ENCODE results near the gene RAD54L. TPM values are rescaled to one million over a fixed set of nuclear protein-coding genes. Genes with fewer than 3 reads are reported as not detected.
"Not testable (repeated sequence)": the region's sequence is repeated elsewhere in the genome, so short reads cannot be mapped to it uniquely, and the experiment has no call there.

RAD54L gene
- total RNA-seq, 1 experiment from 2014 or later: 3.3 TPM

DNA sequence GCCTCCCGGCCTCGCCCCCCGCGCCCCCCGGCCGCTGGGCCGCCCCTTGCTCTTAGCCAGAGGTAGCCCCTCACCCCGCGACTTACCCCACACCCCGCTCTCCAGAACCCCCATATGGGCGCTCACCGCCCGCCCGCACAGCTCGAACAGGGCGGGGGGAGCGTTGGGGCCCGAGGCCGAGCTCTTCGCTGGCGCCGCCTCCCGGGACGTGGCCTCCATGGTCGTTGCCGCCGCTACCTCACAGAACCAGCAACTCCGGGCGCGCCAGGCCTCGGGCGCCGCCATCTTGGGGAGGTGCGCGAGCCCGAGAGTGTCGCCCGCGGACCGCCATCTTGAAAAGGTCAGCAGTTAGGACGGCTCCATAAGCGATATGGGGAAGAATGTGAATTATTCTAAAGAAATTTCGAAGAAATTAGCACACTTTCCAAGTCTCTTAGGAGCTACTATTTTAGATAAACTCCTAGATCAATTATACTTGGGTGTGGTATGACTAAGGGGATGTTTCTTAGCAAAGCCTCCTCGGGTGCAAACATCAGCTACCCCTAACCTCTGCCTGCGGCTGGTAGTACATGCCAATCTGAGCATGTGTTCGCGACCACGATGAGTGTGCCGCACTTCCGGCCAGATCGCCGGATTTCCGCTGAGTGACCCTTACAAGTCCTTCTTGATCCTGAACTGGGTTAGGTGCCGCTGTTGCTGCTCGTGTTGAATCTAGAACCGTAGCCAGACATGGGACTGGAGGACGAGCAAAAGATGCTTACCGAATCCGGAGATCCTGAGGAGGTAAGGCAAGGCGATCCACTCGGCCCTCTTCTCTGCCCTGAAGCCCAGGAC is 55.7 kb downstream of the RAD54L start, which contains the start of the genes LRRC41 and UQCRH:
LRRC41 (minus strand) TSS at position 579 of the 834 bp plus-strand sequence; CDS start at position 285, 294 bp downstream.
UQCRH (plus strand) TSS at position 661 of the 834 bp plus-strand sequence; CDS start at position 730, 69 bp downstream.
- in situ Hi-C loops (cut with HindIII; ENCODE audit: low pct_unique_long_range_greater_than_20kb, low sequenced_read_pairs): no loop called here
- peak; percentile 95 for DNase-seq (ENCODE audit: low read depth, low spot score)

DNA sequence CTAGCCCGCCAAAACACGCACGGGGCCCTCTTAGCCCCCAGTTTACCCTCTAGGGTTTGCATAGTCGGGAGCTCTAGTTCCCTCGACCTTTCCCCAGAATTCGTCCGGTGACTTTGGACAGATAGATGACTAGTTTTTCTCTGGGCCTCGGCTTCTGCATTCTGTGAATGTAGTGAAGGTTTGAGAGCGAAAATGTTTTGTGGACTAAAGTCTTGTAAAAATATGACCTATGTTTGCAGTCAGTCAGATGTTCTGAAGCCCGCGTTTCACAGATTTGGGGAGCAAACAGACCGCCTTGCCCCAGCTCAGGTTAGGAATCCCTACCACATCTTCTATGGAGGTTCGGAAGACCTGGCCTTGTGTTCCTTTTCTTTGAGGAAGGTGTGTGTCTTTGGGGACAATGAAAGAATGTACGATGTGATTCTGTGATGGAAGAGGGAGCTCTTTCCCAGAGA is 56.3 kb downstream of the RAD54L start:
- in situ Hi-C loops (cut with HindIII; ENCODE audit: low pct_unique_long_range_greater_than_20kb, low sequenced_read_pairs): no loop called here
- DNase-seq (ENCODE audit: low read depth, low spot score): no peak

DNA sequence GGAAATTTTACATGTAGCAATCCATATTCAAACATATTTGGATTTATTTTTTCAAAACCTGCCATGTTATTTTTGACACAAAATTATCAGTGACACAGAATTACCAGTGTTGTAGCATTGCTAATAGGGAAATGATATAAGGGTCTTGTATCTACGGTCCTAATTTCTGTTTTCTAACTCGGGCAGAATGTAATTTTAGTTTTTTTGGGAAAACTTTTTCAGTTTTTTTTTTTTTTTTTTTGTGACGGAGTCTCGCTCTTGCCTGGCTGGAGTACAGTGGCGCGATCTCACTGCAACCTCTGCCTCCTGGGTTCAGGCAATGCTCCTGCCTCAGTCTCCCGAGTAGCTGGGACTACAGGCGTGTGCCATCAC is 58.6 kb downstream of the RAD54L start:
- in situ Hi-C loops (cut with HindIII; ENCODE audit: low pct_unique_long_range_greater_than_20kb, low sequenced_read_pairs): no loop called here
- DNase-seq (ENCODE audit: low read depth, low spot score): no peak

- in situ Hi-C loops (cut with HindIII; ENCODE audit: low pct_unique_long_range_greater_than_20kb, low sequenced_read_pairs): no loop called here
- no peak for DNase-seq (ENCODE audit: low read depth, low spot score)
Measured at GRCh38 chr1:46309401-46310159, 62.0 kb downstream of the RAD54L start.

GRCh38 chr1:46310321-46310720 is 62.8 kb downstream of the RAD54L start:
- DNase-seq (ENCODE audit: low read depth, low spot score): no peak
- in situ Hi-C loops (cut with HindIII; ENCODE audit: low pct_unique_long_range_greater_than_20kb, low sequenced_read_pairs): no loop called here

- in situ Hi-C loops (cut with HindIII; ENCODE audit: low pct_unique_long_range_greater_than_20kb, low sequenced_read_pairs): no loop called here
- DNase-seq (ENCODE audit: low read depth, low spot score): no peak
Measured at GRCh38 chr1:46315669-46316403, 68.3 kb downstream of the RAD54L start.

DNA sequence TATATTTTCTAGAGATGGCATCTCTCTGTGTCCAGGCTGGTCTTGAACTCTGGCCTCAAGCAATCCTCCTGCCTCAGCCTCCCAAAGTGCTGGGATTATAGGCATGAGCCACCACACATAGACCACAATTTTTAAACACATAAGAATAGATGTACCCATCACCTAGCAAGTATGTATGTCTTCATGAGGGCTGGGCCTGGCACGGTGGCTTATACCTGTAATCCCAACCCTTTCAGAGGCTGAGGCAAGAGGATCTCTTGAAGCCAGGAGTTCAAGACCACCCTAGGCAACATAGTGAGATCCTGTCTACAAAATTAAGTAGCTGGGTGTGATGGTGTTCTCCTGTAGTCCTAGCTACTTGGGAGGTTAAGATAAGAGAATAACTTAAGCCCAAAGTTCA is 69.8 kb downstream of the RAD54L start:
- in situ Hi-C loops (cut with HindIII; ENCODE audit: low pct_unique_long_range_greater_than_20kb, low sequenced_read_pairs): no loop called here
- DNase-seq (ENCODE audit: low read depth, low spot score): no peak

- DNase-seq (ENCODE audit: low read depth, low spot score); in situ Hi-C loops (cut with HindIII; ENCODE audit: low pct_unique_long_range_greater_than_20kb, low sequenced_read_pairs): not testable (repeated sequence)
Measured at GRCh38 chr1:46319301-46319700, 71.7 kb downstream of the RAD54L start.

DNA sequence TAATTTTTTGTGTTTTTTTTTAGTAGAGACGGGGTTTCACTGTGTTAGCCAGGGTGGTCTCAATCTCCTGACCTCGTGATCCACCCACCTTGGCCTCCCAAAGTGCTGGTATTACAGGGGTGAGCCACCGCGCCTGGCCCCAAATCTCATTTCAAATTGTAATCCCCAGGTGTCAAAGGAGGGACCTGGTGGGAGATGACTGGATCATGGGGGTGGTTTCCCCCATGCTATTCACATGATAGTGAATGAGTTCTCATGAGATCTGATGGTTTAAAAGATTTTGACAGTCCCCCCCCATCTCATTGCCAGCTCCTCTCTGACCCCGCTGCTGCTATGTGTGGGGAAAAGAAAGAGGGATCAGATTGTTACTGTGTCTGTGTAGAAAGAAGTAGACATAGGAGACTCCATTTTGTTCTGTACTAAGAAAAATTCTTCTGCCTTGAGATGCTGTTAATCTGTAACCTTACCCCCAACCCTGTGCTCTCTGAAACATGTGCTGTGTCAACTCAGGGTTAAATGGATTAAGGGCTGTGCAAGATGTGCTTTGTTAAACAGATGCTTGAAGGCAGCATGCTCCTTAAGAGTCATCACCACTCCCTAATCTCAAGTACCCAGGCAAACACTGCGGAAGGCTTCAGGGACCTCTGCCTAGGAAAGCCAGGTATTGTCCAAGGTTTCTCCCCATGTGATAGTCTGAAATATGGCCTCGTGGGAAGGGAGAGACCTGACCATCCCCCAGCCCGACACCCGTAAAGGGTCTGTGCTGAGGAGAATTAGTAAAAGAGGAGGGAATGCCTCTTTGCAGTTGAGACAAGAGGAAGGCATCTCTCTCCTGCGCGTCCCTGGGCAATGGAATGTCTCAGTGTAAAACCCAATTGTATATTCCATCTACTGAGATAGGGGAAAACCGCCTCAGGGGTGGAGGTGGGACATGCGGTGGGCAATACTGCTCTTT is 72.7 kb downstream of the RAD54L start:
- in situ Hi-C loops (cut with HindIII; ENCODE audit: low pct_unique_long_range_greater_than_20kb, low sequenced_read_pairs); DNase-seq (ENCODE audit: low read depth, low spot score): not testable (repeated sequence)

GRCh38 chr1:46322191-46322590 is 74.6 kb downstream of the RAD54L start:
- in situ Hi-C loops (cut with HindIII; ENCODE audit: low pct_unique_long_range_greater_than_20kb, low sequenced_read_pairs); DNase-seq (ENCODE audit: low read depth, low spot score): not testable (repeated sequence)

DNA sequence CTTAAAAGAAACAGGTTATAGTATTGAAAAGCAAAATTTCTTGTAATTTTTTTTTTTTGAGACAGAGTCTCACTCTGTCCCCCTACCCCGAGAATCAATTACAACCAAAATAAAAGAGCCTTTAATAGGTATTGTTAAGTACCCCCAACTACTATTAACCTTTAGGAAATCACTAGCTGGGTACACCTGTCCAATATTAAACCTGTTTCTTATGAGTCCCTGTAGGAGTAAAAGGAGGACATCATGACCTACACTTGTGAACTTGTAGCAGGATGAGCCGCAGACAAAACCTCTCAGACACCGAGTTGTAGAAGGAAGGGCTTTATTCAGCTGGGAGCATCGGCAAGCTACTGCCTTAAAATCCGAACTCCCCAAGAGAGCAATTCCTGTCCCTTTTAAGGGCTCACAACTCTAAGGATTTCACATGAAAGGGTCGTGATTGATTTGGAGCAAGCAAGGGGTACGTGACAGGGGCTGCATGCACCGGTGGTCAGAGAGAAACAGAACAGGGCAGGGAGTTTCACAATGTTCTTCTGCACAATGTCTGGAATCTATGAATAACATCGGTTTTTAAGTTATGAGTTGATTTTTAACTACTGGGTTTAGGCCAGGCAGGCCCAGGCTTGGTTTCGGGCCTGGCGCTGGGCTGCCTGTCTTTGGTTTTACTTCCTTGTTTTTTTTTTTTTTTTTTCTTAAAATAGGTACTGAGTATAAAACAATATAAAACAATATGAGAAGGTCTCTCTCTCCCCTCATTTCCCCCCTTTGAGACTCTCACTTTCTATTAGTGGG is 77.9 kb downstream of the RAD54L start:
- DNase-seq (ENCODE audit: low read depth, low spot score); in situ Hi-C loops (cut with HindIII; ENCODE audit: low pct_unique_long_range_greater_than_20kb, low sequenced_read_pairs): not testable (repeated sequence)

Other genes with a start within 250 kb of the RAD54L start
- 10.9 and 11.6 TPM in 2 replicates for gene PIK3R3, start 115.1 kb upstream of the RAD54L start, total RNA-seq (2014; rRNA removed; shearing (Covaris generic))
- not detected in 2 replicates for gene TSPAN1, start 72.7 kb upstream of the RAD54L start, total RNA-seq (2014; rRNA removed; shearing (Covaris generic))
- gene P3R3URF, start 71.3 kb upstream of the RAD54L start, total RNA-seq (2014; rRNA removed; shearing (Covaris generic)): not detected in 2 replicates
- gene POMGNT1, start 49.3 kb upstream of the RAD54L start, total RNA-seq (2014; rRNA removed; shearing (Covaris generic)): 120 and 125 TPM in 2 replicates
- gene LURAP1, start 44.4 kb upstream of the RAD54L start, total RNA-seq (2014; rRNA removed; shearing (Covaris generic)): 6.3 and 7.0 TPM in 2 replicates
- gene LRRC41, start 55.9 kb downstream of the RAD54L start, total RNA-seq (2014; rRNA removed; shearing (Covaris generic)): 36.9 and 42.8 TPM in 2 replicates
- 653 and 801 TPM in 2 replicates for gene UQCRH, start 55.9 kb downstream of the RAD54L start, total RNA-seq (2014; rRNA removed; shearing (Covaris generic))
- gene NSUN4, start 93.0 kb downstream of the RAD54L start, total RNA-seq (2014; rRNA removed; shearing (Covaris generic)): 8.7 and 10.2 TPM in 2 replicates
- 1.4 and 2.1 TPM in 2 replicates for gene FAAH, start 146.6 kb downstream of the RAD54L start, total RNA-seq (2014; rRNA removed; shearing (Covaris generic))
- gene DMBX1, start 242.1 kb downstream of the RAD54L start, total RNA-seq (2014; rRNA removed; shearing (Covaris generic)): 0.03 TPM in 1 of 2 replicates, not detected in the other

Data from SK-MEL-5 (cell line).